ENCODE results near the gene SLIT3.

The SLIT3 gene

GRCh38 chr5:169331292-169331852 is 30.4 kb upstream of the SLIT3 start:
- DNase-seq (ENCODE audit: insufficient read length, low spot score) (no peak), FAIRE-seq (no peak)

GRCh38 chr5:169328401-169328800 is 27.5 kb upstream of the SLIT3 start:
- no peak for FAIRE-seq
- TF ChIP-seq POLR2AphosphoS5 (IDR thresholded peaks at IDR 0.05; ENCODE audit: low read depth, low read length) (no peak), TAF1 (IDR thresholded peaks at IDR 0.05; ENCODE audit: low read depth, low read length) (no peak), POLR2A (IDR thresholded peaks at IDR 0.05; ENCODE audit: low read depth, low read length) (no peak), PAX5 (IDR thresholded peaks at IDR 0.05; ENCODE audit: insufficient read depth, low read length, severe bottlenecking) (no peak), POU2F2 (IDR thresholded peaks at IDR 0.05; ENCODE audit: low read depth, low read length) (no peak), SPI1 (IDR thresholded peaks at IDR 0.05; ENCODE audit: low read depth, low read length) (no peak)

More at GRCh38 chr5:169331292-169331852, 30.4 kb upstream of the SLIT3 start:
- TF ChIP-seq POU2F2 (IDR thresholded peaks at IDR 0.05; ENCODE audit: low read depth, low read length) (no peak), SPI1 (IDR thresholded peaks at IDR 0.05; ENCODE audit: low read depth, low read length) (no peak), POLR2AphosphoS5 (IDR thresholded peaks at IDR 0.05; ENCODE audit: low read depth, low read length) (no peak), TAF1 (IDR thresholded peaks at IDR 0.05; ENCODE audit: low read depth, low read length) (no peak), POLR2A (IDR thresholded peaks at IDR 0.05; ENCODE audit: low read depth, low read length) (no peak), PAX5 (IDR thresholded peaks at IDR 0.05; ENCODE audit: insufficient read depth, low read length, severe bottlenecking) (no peak)

GRCh38 chr5:169325273-169325672 is 24.3 kb upstream of the SLIT3 start:
- no peak for FAIRE-seq
- TF ChIP-seq POLR2AphosphoS5 (IDR thresholded peaks at IDR 0.05; ENCODE audit: low read depth, low read length) = no peak
- TF ChIP-seq TAF1 (IDR thresholded peaks at IDR 0.05; ENCODE audit: low read depth, low read length) = no peak
- no peak for TF ChIP-seq SPI1 (IDR thresholded peaks at IDR 0.05; ENCODE audit: low read depth, low read length)
- no peak for TF ChIP-seq PAX5 (IDR thresholded peaks at IDR 0.05; ENCODE audit: insufficient read depth, low read length, severe bottlenecking)
- no peak for TF ChIP-seq POU2F2 (IDR thresholded peaks at IDR 0.05; ENCODE audit: low read depth, low read length)
- no peak for TF ChIP-seq POLR2A (IDR thresholded peaks at IDR 0.05; ENCODE audit: low read depth, low read length)
- no peak for DNase-seq (ENCODE audit: insufficient read length, low spot score)

More at GRCh38 chr5:169328401-169328800, 27.5 kb upstream of the SLIT3 start:
- no peak for DNase-seq (ENCODE audit: insufficient read length, low spot score)

DNA sequence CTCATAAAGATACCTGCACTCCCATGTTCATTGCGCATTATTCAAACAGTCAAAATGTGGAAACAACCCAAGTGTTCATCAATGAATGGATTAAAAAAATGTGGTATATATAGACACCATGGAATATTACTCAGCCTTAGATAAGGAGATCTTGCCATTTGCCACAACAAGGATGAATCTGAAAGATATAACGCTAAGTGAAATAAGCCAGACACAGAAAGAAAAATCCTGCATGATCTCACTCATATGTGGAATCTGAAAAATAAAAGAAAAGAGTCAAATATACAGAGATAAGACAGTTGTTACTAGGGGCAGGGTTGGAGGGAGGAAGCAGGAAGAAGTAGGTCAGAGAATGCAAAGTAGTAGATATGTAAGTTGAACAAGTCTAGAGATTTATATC is 17.6 kb upstream of the SLIT3 start:
- DNase-seq (ENCODE audit: insufficient read length, low spot score) (no peak), FAIRE-seq (no peak)
- TF ChIP-seq POLR2A (IDR thresholded peaks at IDR 0.05; ENCODE audit: low read depth, low read length) (no peak), POU2F2 (IDR thresholded peaks at IDR 0.05; ENCODE audit: low read depth, low read length) (no peak), PAX5 (IDR thresholded peaks at IDR 0.05; ENCODE audit: insufficient read depth, low read length, severe bottlenecking) (no peak)

DNA sequence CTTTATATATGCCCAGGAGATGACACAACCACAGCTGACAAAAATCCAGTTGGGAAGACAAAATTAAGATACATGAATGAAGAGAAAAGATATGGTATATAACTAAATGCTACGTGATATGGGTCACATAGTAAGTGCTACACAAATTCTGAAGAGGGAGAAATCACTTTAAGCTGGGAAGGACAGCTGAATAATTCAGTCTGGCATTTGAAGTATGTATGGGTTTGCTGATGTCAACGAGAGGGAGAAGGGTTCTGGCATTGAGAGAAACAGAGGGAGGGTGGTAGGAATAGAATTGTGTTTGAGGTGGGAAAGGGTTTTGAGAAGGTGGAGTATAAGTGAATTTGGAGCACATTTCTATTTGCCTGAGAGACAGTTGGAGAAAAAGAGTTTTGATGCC is 6.7 kb upstream of the SLIT3 start:
- FAIRE-seq (no peak), DNase-seq (ENCODE audit: insufficient read length, low spot score) (no peak)

DNA sequence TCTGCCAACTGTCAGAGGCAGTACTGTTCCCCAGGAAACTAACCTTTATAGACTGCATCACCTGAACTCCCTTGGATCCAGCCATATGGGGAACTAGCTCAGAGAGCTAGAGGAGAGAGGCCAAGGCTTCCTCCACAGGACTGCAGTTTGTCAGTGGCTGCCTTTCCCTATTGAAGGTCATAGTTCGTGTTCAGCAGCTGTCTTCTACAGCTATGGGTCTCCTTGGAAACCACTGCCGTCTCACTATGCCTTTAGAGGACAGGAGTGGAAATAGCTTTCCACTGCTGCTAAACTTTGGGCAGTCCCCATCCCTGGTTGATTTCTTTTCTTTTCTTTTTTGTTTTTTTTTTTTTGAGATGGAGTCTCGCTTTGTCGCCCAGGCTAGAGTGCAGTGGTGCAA is 4.4 kb upstream of the SLIT3 start:
- DNase-seq (ENCODE audit: insufficient read length, low spot score) (no peak), FAIRE-seq (no peak)
- TF ChIP-seq TAF1 (IDR thresholded peaks at IDR 0.05; ENCODE audit: low read depth, low read length) (no peak), POLR2A (IDR thresholded peaks at IDR 0.05; ENCODE audit: low read depth, low read length) (no peak), SPI1 (IDR thresholded peaks at IDR 0.05; ENCODE audit: low read depth, low read length) (no peak), POLR2AphosphoS5 (IDR thresholded peaks at IDR 0.05; ENCODE audit: low read depth, low read length) (no peak), POU2F2 (IDR thresholded peaks at IDR 0.05; ENCODE audit: low read depth, low read length) (no peak), PAX5 (IDR thresholded peaks at IDR 0.05; ENCODE audit: insufficient read depth, low read length, severe bottlenecking) (no peak)

More for the DNA sequence above, 6.7 kb upstream of the SLIT3 start:
- no peak for TF ChIP-seq TAF1 (IDR thresholded peaks at IDR 0.05; ENCODE audit: low read depth, low read length)
- TF ChIP-seq POLR2AphosphoS5 (IDR thresholded peaks at IDR 0.05; ENCODE audit: low read depth, low read length) = no peak
- no peak for TF ChIP-seq POU2F2 (IDR thresholded peaks at IDR 0.05; ENCODE audit: low read depth, low read length)
- TF ChIP-seq SPI1 (IDR thresholded peaks at IDR 0.05; ENCODE audit: low read depth, low read length) = no peak
- TF ChIP-seq POLR2A (IDR thresholded peaks at IDR 0.05; ENCODE audit: low read depth, low read length) = no peak
- no peak for TF ChIP-seq PAX5 (IDR thresholded peaks at IDR 0.05; ENCODE audit: insufficient read depth, low read length, severe bottlenecking)

- no peak for TF ChIP-seq POLR2AphosphoS5 (IDR thresholded peaks at IDR 0.05; ENCODE audit: low read depth, low read length)
- TF ChIP-seq SPI1 (IDR thresholded peaks at IDR 0.05; ENCODE audit: low read depth, low read length) = no peak
- TF ChIP-seq TAF1 (IDR thresholded peaks at IDR 0.05; ENCODE audit: low read depth, low read length) = no peak
- DNase-seq (ENCODE audit: insufficient read length, low spot score) (no peak), FAIRE-seq (no peak)
Observed at GRCh38 chr5:169304175-169304574, 3.2 kb upstream of the SLIT3 start.

GRCh38 chr5:169303119-169303515 is 2.2 kb upstream of the SLIT3 start:
- DNase-seq (ENCODE audit: insufficient read length, low spot score) (no peak), FAIRE-seq (no peak)
- TF ChIP-seq SPI1 (IDR thresholded peaks at IDR 0.05; ENCODE audit: low read depth, low read length) (no peak), POU2F2 (IDR thresholded peaks at IDR 0.05; ENCODE audit: low read depth, low read length) (no peak), TAF1 (IDR thresholded peaks at IDR 0.05; ENCODE audit: low read depth, low read length) (no peak), POLR2A (IDR thresholded peaks at IDR 0.05; ENCODE audit: low read depth, low read length) (no peak), POLR2AphosphoS5 (IDR thresholded peaks at IDR 0.05; ENCODE audit: low read depth, low read length) (no peak), PAX5 (IDR thresholded peaks at IDR 0.05; ENCODE audit: insufficient read depth, low read length, severe bottlenecking) (no peak)

DNA sequence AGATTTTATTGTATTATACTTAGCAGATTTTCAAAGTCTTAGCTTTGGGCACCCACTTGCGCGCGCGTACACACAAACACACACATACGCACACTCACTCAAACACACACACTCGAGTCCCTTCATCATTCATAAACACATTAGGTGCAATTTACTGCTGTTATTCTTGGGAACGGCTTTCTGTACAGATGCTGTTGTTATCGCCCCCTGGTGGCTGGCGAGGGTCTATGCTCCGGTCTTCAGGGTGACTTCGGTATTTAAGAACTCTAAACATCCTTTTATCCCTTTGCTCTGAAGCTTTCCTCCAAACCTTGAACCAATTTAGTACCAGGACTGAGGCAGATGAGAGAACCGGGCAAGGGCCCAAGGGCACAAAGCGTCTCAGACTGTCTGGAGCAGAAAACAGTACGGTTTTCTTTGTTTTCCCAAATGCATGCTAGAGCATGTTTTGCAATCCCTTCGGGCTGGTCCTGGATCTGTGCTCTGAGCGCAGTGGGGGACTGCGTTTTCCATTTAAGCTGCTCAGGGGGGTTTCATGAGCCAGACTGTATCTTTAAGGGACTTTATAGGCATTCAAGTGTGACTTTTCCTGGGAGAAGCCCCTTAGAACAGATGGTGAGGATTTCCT is 1.7 kb upstream of the SLIT3 start:
- FAIRE-seq (peak; percentile 67), DNase-seq (ENCODE audit: insufficient read length, low spot score) (peak; percentile 48)
- no peak for TF ChIP-seq TAF1 (IDR thresholded peaks at IDR 0.05; ENCODE audit: low read depth, low read length)
- TF ChIP-seq POU2F2 (IDR thresholded peaks at IDR 0.05; ENCODE audit: low read depth, low read length) = no peak
- no peak for TF ChIP-seq POLR2A (IDR thresholded peaks at IDR 0.05; ENCODE audit: low read depth, low read length)
- no peak for TF ChIP-seq PAX5 (IDR thresholded peaks at IDR 0.05; ENCODE audit: insufficient read depth, low read length, severe bottlenecking)
- TF ChIP-seq SPI1 (IDR thresholded peaks at IDR 0.05; ENCODE audit: low read depth, low read length) = no peak
- no peak for TF ChIP-seq POLR2AphosphoS5 (IDR thresholded peaks at IDR 0.05; ENCODE audit: low read depth, low read length)

GRCh38 chr5:169301986-169302385 is 1.0 kb upstream of the SLIT3 start:
- DNase-seq (ENCODE audit: insufficient read length, low spot score) (no peak), FAIRE-seq (no peak)
- TF ChIP-seq POLR2A (IDR thresholded peaks at IDR 0.05; ENCODE audit: low read depth, low read length) (no peak), PAX5 (IDR thresholded peaks at IDR 0.05; ENCODE audit: insufficient read depth, low read length, severe bottlenecking) (no peak), POU2F2 (IDR thresholded peaks at IDR 0.05; ENCODE audit: low read depth, low read length) (no peak), SPI1 (IDR thresholded peaks at IDR 0.05; ENCODE audit: low read depth, low read length) (no peak), TAF1 (IDR thresholded peaks at IDR 0.05; ENCODE audit: low read depth, low read length) (no peak), POLR2AphosphoS5 (IDR thresholded peaks at IDR 0.05; ENCODE audit: low read depth, low read length) (no peak)

Measured in GM12891 (cell line).